ENCODE results near the gene KLHL26. TPM values are rescaled to one million over a fixed set of nuclear protein-coding genes. Genes with fewer than 3 reads are reported as not detected.

KLHL26 gene
- total RNA-seq, 1 experiment from 2014 or later, result 8.4 TPM

DNA sequence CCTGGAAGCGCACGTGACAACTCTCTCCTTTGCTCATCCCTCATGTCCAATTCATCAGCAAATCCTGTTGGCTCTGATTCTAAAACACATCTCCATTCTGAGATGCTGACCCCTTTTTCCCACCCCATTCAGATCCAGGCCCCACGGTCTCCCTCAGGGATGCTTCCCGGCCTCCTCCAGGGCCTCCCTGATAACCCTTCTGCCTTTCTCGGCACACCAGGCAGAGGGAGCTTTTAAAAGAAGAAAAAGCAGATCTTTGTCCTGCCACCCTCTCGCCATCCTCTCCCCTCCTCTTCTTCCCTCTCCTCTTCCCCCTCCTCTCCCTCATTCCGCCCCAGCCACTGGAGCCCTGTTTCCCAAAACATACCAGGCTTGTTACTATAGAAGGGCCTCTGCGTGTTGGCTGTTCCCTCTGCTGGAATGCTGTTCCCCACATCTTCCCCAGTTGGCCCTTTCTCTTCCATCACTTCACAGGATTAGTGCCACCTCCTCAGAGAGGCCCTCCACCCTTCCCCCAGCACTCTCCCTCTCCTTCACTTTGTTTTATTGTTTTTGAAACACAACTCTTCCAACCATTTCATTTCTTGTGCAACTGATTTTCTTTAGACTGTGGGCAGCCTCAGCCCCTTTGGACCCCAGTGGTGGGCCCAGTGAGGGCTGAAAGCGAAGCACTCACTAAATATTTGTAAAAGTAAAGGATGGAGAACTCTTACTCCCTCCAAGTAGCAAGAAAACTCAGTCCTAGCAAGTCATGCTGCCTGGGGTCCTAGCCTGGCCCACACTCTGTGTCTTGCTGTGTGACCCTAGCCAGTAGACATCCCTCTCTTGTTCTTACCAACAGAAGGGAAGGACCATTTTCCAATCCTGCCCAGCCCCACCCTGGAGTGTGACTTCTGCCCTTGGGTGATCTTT lies 27.8 kb upstream of the KLHL26 start:
- Histone ChIP-seq H3K4me3 (ENCODE audit: low read length) (no peak overlapping the region), H3K27ac (ENCODE audit: low read length) (no peak overlapping the region), H3K4me2 (ENCODE audit: low read length) (no peak overlapping the region), H3K9ac (ENCODE audit: low read length) (no peak overlapping the region), H3K9me3 (ENCODE audit: low read length) (no peaks in the 10 kb centered on the region), H4K20me1 (ENCODE audit: low read length) (no peaks in the 10 kb centered on the region), H3K27me3 (ENCODE audit: low read length) (peaks cover 90% of the 10 kb centered on the region), H3K4me1 (ENCODE audit: insufficient read depth, low read length) (peaks cover 9% of the 10 kb centered on the region; the same call in 1 of the 2 replicates), H2AFZ (ENCODE audit: low read length) (no peak overlapping the region), H3K79me2 (ENCODE audit: low read length) (no peaks in the 10 kb centered on the region), H3F3A (ENCODE audit: low read length, unreplicated experiment) (peaks cover 5% of the 10 kb centered on the region), H3K36me3 (ENCODE audit: low read depth, low read length) (no peaks in the 10 kb centered on the region), H3K9me2 (replicated peaks; ENCODE audit: low read length) (no peaks in the 10 kb centered on the region)
- DNase-seq (no peak), ATAC-seq (no peak)
- TF ChIP-seq, protein P1, sequence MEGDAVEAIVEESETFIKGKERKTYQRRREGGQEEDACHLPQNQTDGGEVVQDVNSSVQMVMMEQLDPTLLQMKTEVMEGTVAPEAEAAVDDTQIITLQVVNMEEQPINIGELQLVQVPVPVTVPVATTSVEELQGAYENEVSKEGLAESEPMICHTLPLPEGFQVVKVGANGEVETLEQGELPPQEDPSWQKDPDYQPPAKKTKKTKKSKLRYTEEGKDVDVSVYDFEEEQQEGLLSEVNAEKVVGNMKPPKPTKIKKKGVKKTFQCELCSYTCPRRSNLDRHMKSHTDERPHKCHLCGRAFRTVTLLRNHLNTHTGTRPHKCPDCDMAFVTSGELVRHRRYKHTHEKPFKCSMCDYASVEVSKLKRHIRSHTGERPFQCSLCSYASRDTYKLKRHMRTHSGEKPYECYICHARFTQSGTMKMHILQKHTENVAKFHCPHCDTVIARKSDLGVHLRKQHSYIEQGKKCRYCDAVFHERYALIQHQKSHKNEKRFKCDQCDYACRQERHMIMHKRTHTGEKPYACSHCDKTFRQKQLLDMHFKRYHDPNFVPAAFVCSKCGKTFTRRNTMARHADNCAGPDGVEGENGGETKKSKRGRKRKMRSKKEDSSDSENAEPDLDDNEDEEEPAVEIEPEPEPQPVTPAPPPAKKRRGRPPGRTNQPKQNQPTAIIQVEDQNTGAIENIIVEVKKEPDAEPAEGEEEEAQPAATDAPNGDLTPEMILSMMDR (conservative IDR thresholded peaks at IDR 0.05; ENCODE audit: low read depth, low read length), result no peak
- no peak for TF ChIP-seq EZH2 (IDR thresholded peaks at IDR 0.05; ENCODE audit: low read length, unreplicated experiment)
- TF ChIP-seq EZH2phosphoT487 (IDR thresholded peaks at IDR 0.05; ENCODE audit: borderline replicate concordance, low read length), result no peak
- ChIA-PET POLR2A (ENCODE audit: unreplicated experiment) (no interaction called here), CTCF (no interaction called here)
- BruUV-seq (replicated peaks), result no TSS peak
- intact Hi-C loops (cut with micrococcal nuclease), result loop anchor here (10.0 kb wide), 1 partner anchor 166 kb away; no protein-coding TSS in a partner anchor

DNA sequence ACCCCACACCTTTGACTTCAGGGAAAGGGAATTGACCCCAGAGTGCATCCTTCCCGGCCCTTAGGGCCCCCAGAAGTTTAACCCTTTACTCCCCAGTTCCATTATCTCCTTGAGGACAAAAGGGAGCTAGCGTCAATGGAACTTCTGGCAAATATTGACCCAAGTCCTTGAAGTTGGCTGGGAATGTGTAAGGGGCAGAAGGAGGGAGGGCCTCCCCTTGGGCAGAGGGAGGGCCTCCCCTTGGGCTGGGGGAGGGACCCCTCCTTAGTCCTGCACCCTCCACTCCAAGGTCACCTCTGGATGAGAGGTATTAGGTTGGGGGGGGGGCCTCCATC lies 27.1 kb upstream of the KLHL26 start:
- intact Hi-C loops (cut with micrococcal nuclease), result loop anchor here (10.0 kb wide), 1 partner anchor 165 kb away; no protein-coding TSS in a partner anchor
- Histone ChIP-seq H3K79me2 (ENCODE audit: low read length) (no peaks in the 10 kb centered on the region), H3K4me1 (ENCODE audit: insufficient read depth, low read length) (peaks cover 9% of the 10 kb centered on the region; the same call in 1 of the 2 replicates), H3K9ac (ENCODE audit: low read length) (no peak overlapping the region), H4K20me1 (ENCODE audit: low read length) (no peaks in the 10 kb centered on the region), H3F3A (ENCODE audit: low read length, unreplicated experiment) (peaks cover 5% of the 10 kb centered on the region), H3K9me3 (ENCODE audit: low read length) (no peaks in the 10 kb centered on the region), H3K4me2 (ENCODE audit: low read length) (no peak overlapping the region), H2AFZ (ENCODE audit: low read length) (no peak overlapping the region), H3K9me2 (replicated peaks; ENCODE audit: low read length) (no peaks in the 10 kb centered on the region), H3K4me3 (ENCODE audit: low read length) (no peak overlapping the region), H3K27ac (ENCODE audit: low read length) (no peak overlapping the region), H3K36me3 (ENCODE audit: low read depth, low read length) (no peaks in the 10 kb centered on the region), H3K27me3 (ENCODE audit: low read length) (peaks cover 91% of the 10 kb centered on the region)
- ChIA-PET CTCF (no interaction called here), POLR2A (ENCODE audit: unreplicated experiment) (no interaction called here)
- DNase-seq (no peak), ATAC-seq (no peak)
- no TSS peak for BruUV-seq (replicated peaks)
- TF ChIP-seq EZH2 (IDR thresholded peaks at IDR 0.05; ENCODE audit: low read length, unreplicated experiment) (no peak), EZH2phosphoT487 (IDR thresholded peaks at IDR 0.05; ENCODE audit: borderline replicate concordance, low read length) (no peak)
- TF ChIP-seq, protein P1 (conservative IDR thresholded peaks at IDR 0.05; ENCODE audit: low read depth, low read length), result no peak

DNA sequence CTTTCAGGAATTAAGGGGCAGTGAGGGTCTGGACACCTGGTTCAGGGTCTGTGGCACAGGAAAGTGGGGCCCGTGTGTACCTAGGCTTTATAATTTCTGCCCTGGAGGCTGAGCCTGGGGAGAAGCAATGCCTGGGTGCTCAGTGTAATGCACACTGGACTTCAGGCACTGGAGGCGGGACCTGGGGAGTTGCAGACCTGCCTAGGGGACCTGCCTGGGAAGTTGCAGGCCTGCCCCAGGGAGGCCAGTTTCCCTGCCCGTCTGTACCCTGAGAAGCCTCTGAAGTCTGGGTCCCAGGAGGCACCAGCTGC lies 26.6 kb upstream of the KLHL26 start:
- Histone ChIP-seq H2AFZ (ENCODE audit: low read length) (no peak overlapping the region), H3K4me2 (ENCODE audit: low read length) (no peak overlapping the region), H3K36me3 (ENCODE audit: low read depth, low read length) (no peaks in the 10 kb centered on the region), H3K27ac (ENCODE audit: low read length) (no peak overlapping the region), H3K4me3 (ENCODE audit: low read length) (no peak overlapping the region), H3F3A (ENCODE audit: low read length, unreplicated experiment) (peaks cover 5% of the 10 kb centered on the region), H3K9me3 (ENCODE audit: low read length) (no peaks in the 10 kb centered on the region), H3K27me3 (ENCODE audit: low read length) (peaks cover 86% of the 10 kb centered on the region), H3K4me1 (ENCODE audit: insufficient read depth, low read length) (peaks cover 9% of the 10 kb centered on the region; the same call in 1 of the 2 replicates), H4K20me1 (ENCODE audit: low read length) (no peaks in the 10 kb centered on the region), H3K79me2 (ENCODE audit: low read length) (no peaks in the 10 kb centered on the region), H3K9ac (ENCODE audit: low read length) (no peak overlapping the region), H3K9me2 (replicated peaks; ENCODE audit: low read length) (no peaks in the 10 kb centered on the region)
- no peak for ATAC-seq
- TF ChIP-seq EZH2 (IDR thresholded peaks at IDR 0.05; ENCODE audit: low read length, unreplicated experiment) (no peak), EZH2phosphoT487 (IDR thresholded peaks at IDR 0.05; ENCODE audit: borderline replicate concordance, low read length) (no peak)
- TF ChIP-seq, protein P1 (conservative IDR thresholded peaks at IDR 0.05; ENCODE audit: low read depth, low read length), result no peak
- intact Hi-C loops (cut with micrococcal nuclease), result no loop called here
- no peak for DNase-seq
- ChIA-PET CTCF (no interaction called here), POLR2A (ENCODE audit: unreplicated experiment) (no interaction called here)
- BruUV-seq (replicated peaks), result no TSS peak
